GM12892 (cell line): ENCODE data around the gene IFFO2.

Source experiments
- POLR2A ChIP-seq: IDR thresholded peaks from 2 replicates; pipeline ENCODE4 v1.6.1; 2011; ENCODE audit warnings: low read depth, low read length, control low read depth
- POLR2AphosphoS5 ChIP-seq: IDR thresholded peaks from 2 replicates; pipeline ENCODE4 v1.6.1; 2011; ENCODE audit warnings: low read depth, low read length, control low read depth

GRCh38 chr1:18868801-18869424 lies 87.6 kb downstream of the IFFO2 start:
- TF ChIP-seq POLR2AphosphoS5 = no peak
- TF ChIP-seq POLR2A = no peak
